Neural cell (in vitro differentiated cells): ENCODE results near the gene POT1. TPM values are rescaled to one million over a fixed set of nuclear protein-coding genes. Genes with fewer than 3 reads are reported as not detected.

ENCODE experiments used
- H2AFZ ChIP-seq: fragments of 200-600, 300-800 bp; sonication (generic), shearing (Covaris generic); 2 replicates; pipeline ENCODE4 v1.6.0; 2014; ENCODE audit warnings: low read depth, mild to moderate bottlenecking, antibody characterized with exemption, low read length, moderate library complexity
- H3F3A ChIP-seq: fragments of 200-600 bp; shearing (Covaris generic); 2 replicates; pipeline ENCODE4 v1.6.1; 2016; ENCODE audit warnings: mild to moderate bottlenecking, moderate library complexity, mixed read lengths, antibody characterized with exemption, low read length; ENCODE audit not compliant: insufficient read depth, poor library complexity, severe bottlenecking
- H3K27ac ChIP-seq: fragments of 200-600, 300-800 bp; sonication (generic), shearing (Covaris generic); 2 replicates; pipeline ENCODE4 v1.5.1; 2014; ENCODE audit warnings: mild to moderate bottlenecking, low read length, moderate library complexity
- H3K27me3 ChIP-seq: fragments of 300-800, 200-600 bp; sonication (generic), shearing (Covaris generic); 2 replicates; pipeline ENCODE4 v1.6.0; 2014; ENCODE audit warnings: mild to moderate bottlenecking, low read depth, low read length, moderate library complexity; ENCODE audit not compliant: insufficient read depth
- H3K36me3 ChIP-seq: fragments of 300-800, 200-600 bp; sonication (generic), shearing (Covaris generic); 2 replicates; pipeline ENCODE4 v1.5.1; 2014; ENCODE audit warnings: mild to moderate bottlenecking, antibody characterized with exemption, low read length, moderate library complexity; ENCODE audit not compliant: insufficient read depth
- H3K4me2 ChIP-seq: fragments of 300-800, 200-600 bp; sonication (generic), shearing (Covaris generic); 2 replicates; pipeline ENCODE4 v1.6.0; 2014; ENCODE audit warnings: mild to moderate bottlenecking, low read length
- H3K4me3 ChIP-seq: fragments of 300-800, 200-600 bp; sonication (generic), shearing (Covaris generic); 2 replicates; pipeline ENCODE4 v1.5.1; 2014; ENCODE audit warnings: mild to moderate bottlenecking, low read length, moderate library complexity
- H3K79me2 ChIP-seq: fragments of 200-600 bp; shearing (Covaris generic); replicated peaks from 2 replicates; pipeline ENCODE4 v1.6.0; 2014; ENCODE audit warnings: mild to moderate bottlenecking, low read length, moderate library complexity; ENCODE audit not compliant: insufficient read depth
- H3K9ac ChIP-seq: fragments of 300-800, 200-600 bp; sonication (generic), shearing (Covaris generic); 2 replicates; pipeline ENCODE4 v1.6.1; 2016; ENCODE audit warnings: mild to moderate bottlenecking, low read length, mixed read lengths
- H3K9me2 ChIP-seq: fragments of 200-600 bp; shearing (Covaris generic); 2 replicates; pipeline ENCODE4 v1.6.1; 2016; ENCODE audit warnings: mild to moderate bottlenecking, low read length, mixed read lengths; ENCODE audit not compliant: insufficient read depth
- H3K9me3 ChIP-seq: fragments of 200-600, 300-800 bp; sonication (generic), shearing (Covaris generic); 2 replicates; pipeline ENCODE4 v1.6.1; 2016; ENCODE audit warnings: mild to moderate bottlenecking, mixed run types, low read length, moderate library complexity, mixed read lengths
- H4K20me1 ChIP-seq: fragments of 200-600 bp; shearing (Covaris generic); 2 replicates; pipeline ENCODE4 v1.6.1; 2016; ENCODE audit warnings: mild to moderate bottlenecking, mixed run types; ENCODE audit not compliant: insufficient read depth
- CTCF ChIP-seq: fragments of 450-650 bp; IDR thresholded peaks from 2 replicates; pipeline ENCODE4 v1.5.1; 2014; ENCODE audit warnings: antibody characterized with exemption, mild to moderate bottlenecking, moderate library complexity; ENCODE audit not compliant: poor library complexity, severe bottlenecking
- EP300 ChIP-seq: fragments of 450-650 bp; conservative IDR thresholded peaks from 2 replicates; pipeline ENCODE4 v1.6.1; 2014; ENCODE audit warnings: antibody characterized with exemption, mild to moderate bottlenecking, moderate library complexity; ENCODE audit not compliant: poor library complexity, severe bottlenecking
- EZH2 ChIP-seq: fragments of 200-600, 300-800 bp; shearing (Covaris generic), sonication (generic); IDR thresholded peaks from 2 replicates; pipeline ENCODE4 v1.6.1; 2014; ENCODE audit warnings: antibody characterized with exemption, low read length, borderline replicate concordance, mild to moderate bottlenecking; ENCODE audit not compliant: insufficient read depth, poor library complexity, severe bottlenecking
- MXI1 ChIP-seq: fragments of 450-650 bp; conservative IDR thresholded peaks from 2 replicates; pipeline ENCODE4 v1.6.1; 2014; ENCODE audit warnings: antibody characterized with exemption, mild to moderate bottlenecking; ENCODE audit not compliant: poor library complexity, severe bottlenecking
- POLR2AphosphoS5 ChIP-seq: IDR thresholded peaks from 2 replicates; pipeline ENCODE4 v1.6.1; 2012
- RAD21 ChIP-seq: fragments of 450-650 bp; conservative IDR thresholded peaks from 2 replicates; pipeline ENCODE4 v1.6.1; 2014; ENCODE audit warnings: antibody characterized with exemption, mild to moderate bottlenecking, moderate library complexity
- REST ChIP-seq: IDR thresholded peaks from 2 replicates; pipeline ENCODE4 v1.6.1; 2012; ENCODE audit warnings: borderline replicate concordance
- SMC3 ChIP-seq: fragments of 450-650 bp; conservative IDR thresholded peaks from 2 replicates; pipeline ENCODE4 v1.6.1; 2014; ENCODE audit warnings: antibody characterized with exemption, mild to moderate bottlenecking, moderate library complexity; ENCODE audit not compliant: poor library complexity
- TAF1 ChIP-seq: IDR thresholded peaks from 2 replicates; pipeline ENCODE4 v1.6.1; 2012; ENCODE audit warnings: low read depth
- polyA plus RNA-seq: library from polyadenylated mRNA; depleted of rRNA; stranded (reverse); fragments of >200 nt; gene quantifications from 2 replicates; pipeline ENCODE4 v1.2.3, GENCODE V29; 2014

POT1 gene
- polyA plus RNA-seq, 1 donor from 2014 or later, result 19.3 TPM

GRCh38 chr7:124775422-124775821, 154.2 kb downstream of the POT1 start:
- no peak for TF ChIP-seq CTCF
- TF ChIP-seq POLR2AphosphoS5, result no peak
- no peak for TF ChIP-seq RAD21
- no peak for TF ChIP-seq MXI1
- TF ChIP-seq REST, result no peak
- TF ChIP-seq TAF1, result no peak
- no peaks in the 10 kb centered on the region for H3F3A ChIP-seq
- no peak overlapping the region for H2AFZ ChIP-seq
- no peaks in the 10 kb centered on the region for H3K79me2 ChIP-seq
- H3K9me3 ChIP-seq, result no peaks in the 10 kb centered on the region
- H3K36me3 ChIP-seq, result no peaks in the 10 kb centered on the region
- no peaks in the 10 kb centered on the region for H3K27me3 ChIP-seq
- no peak overlapping the region for H3K4me3 ChIP-seq
- no peak overlapping the region for H3K9ac ChIP-seq
- H3K4me2 ChIP-seq, result no peak overlapping the region
- H4K20me1 ChIP-seq, result no peaks in the 10 kb centered on the region
- no peaks in the 10 kb centered on the region for H3K9me2 ChIP-seq
- no peak overlapping the region for H3K27ac ChIP-seq

DNA sequence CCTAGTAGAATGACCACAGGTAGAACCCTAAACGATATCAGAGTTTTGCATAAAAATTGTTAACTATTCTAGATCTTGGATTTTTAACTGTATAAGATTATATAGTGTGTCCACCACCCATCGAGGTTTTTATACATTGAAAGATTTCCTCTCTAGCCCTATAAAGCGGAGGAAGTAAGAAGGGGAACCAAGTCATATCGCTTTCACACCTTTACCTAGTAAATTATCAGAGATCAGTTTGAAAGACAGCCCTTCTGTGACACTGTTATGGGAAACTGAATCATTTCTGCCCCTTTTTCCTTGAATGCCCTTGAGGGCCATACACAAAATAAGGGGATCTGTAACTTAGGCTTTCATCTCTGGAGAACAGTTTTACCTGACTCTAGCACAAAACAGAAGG, 155.7 kb downstream of the POT1 start:
- Histone ChIP-seq H2AFZ (no peak overlapping the region), H3K27ac (no peak overlapping the region), H3K4me3 (no peak overlapping the region), H3F3A (no peaks in the 10 kb centered on the region), H3K27me3 (no peaks in the 10 kb centered on the region), H3K9me2 (no peaks in the 10 kb centered on the region), H3K4me2 (no peak overlapping the region), H3K9me3 (no peaks in the 10 kb centered on the region), H3K79me2 (no peaks in the 10 kb centered on the region), H4K20me1 (no peaks in the 10 kb centered on the region), H3K9ac (no peak overlapping the region), H3K36me3 (no peaks in the 10 kb centered on the region)
- no peak for TF ChIP-seq MXI1
- no peak for TF ChIP-seq SMC3
- TF ChIP-seq TAF1, result no peak
- TF ChIP-seq EP300, result no peak
- TF ChIP-seq EZH2, result no peak
- TF ChIP-seq CTCF, result no peak
- TF ChIP-seq POLR2AphosphoS5, result no peak
- no peak for TF ChIP-seq REST
- no peak for TF ChIP-seq RAD21
